H1 (cell line): ENCODE data around the gene SLC43A2. TPM values are rescaled to one million over a fixed set of nuclear protein-coding genes. Genes with fewer than 3 reads are reported as not detected.

ENCODE experiments used
- SAP30 ChIP-seq: fragments of 300-600 bp; sonication (generic); IDR thresholded peaks from 2 replicates; pipeline ENCODE4 v1.7.1; 2012; ENCODE audit warnings: low read length, moderate library complexity, mild to moderate bottlenecking, inconsistent platforms; ENCODE audit not compliant: insufficient read depth, insufficient replicate concordance
- polyA plus RNA-seq, 7 experiments: library from polyadenylated mRNA; depleted of rRNA in 3 of 7; stranded (reverse) in 5 of 7; unstranded in 2 of 7; fragments of >200 nt in 5 of 7; fragments of 200-250 nt in 2 of 7; gene quantifications; 1 replicate in 5 of 7; 2 replicates in 1 of 7; 4 replicates in 1 of 7; pipeline versions ENCODE4 v1.2.1 to v1.2.3, GENCODE V29; 2011 to 2013; ENCODE audit warnings: missing spikeins in 2 of 7, mixed read lengths in 2 of 7
- total RNA-seq: library from RNA; stranded (reverse); fragmentation: NEBNext Ultra II Directional; extraction: Animal tissue kit (Norgen Biotek cat#: 25700); gene quantifications from 2 replicates; pipeline ENCODE4 v1.2.1, GENCODE V29; 2021
- TF ChIP-seq, protein P1 (sequence below), 3 experiments: IDR thresholded peaks; 1 replicate in 2 of 3; 2 replicates in 1 of 3; pipeline versions ENCODE4 v1.5.1 to v1.6.1; 2011; ENCODE audit warnings: low read length in 3 of 3, mild to moderate bottlenecking in 3 of 3, inconsistent platforms in 2 of 3, low read depth in 1 of 3, moderate library complexity in 1 of 3; ENCODE audit not compliant: insufficient read depth in 1 of 3; ENCODE audit errors: control extremely low read depth in 1 of 3
- TF ChIP-seq, protein P2 (sequence below): IDR thresholded peaks from 2 replicates; pipeline ENCODE4 v1.6.1; 2012; ENCODE audit warnings: low read length, inconsistent platforms

Gene SLC43A2
- total and polyA plus RNA-seq, 2 of the 8 experiments (the other 6 are each of a cell fraction or from before 2014, with no cell fraction given), result 6.6 to 10.5 TPM

DNA sequence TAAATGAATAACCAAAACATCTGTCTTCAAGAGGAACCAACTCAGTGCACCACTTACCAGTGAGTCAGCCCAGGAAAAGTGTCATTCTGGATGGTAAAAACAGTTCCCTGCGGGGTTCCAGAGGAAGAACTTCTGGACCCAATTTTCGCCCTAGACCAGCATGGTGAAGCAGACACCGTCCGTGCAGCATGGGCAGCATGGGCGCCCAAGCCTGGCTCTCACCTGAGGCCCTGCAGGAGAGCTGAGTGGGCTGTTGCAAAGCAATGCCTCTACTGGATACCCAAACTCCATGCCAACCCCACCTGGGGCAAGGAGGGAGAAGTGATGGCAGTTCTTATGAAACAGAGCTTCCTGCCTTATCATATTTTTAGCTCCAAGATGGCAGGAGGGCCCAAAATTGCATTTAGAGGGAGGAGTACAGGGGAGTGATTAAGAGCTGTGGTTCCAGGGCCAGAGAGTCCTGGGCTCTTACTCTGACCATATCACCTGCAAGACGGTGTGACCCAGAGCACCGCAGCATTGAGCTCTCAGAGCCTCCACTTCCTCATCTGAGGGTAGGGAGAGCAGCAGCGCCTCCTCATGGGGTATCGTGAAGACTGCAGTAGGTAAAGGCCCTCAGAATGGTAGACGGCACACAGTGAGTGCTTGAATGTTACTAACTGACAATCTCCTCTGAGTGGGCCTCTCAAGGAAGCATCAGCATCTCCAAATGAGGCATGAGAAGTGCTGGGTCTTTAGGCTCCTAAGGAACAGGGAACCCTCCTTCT is 95.6 kb downstream of the SLC43A2 start (continued):
- TF ChIP-seq, protein P1, sequence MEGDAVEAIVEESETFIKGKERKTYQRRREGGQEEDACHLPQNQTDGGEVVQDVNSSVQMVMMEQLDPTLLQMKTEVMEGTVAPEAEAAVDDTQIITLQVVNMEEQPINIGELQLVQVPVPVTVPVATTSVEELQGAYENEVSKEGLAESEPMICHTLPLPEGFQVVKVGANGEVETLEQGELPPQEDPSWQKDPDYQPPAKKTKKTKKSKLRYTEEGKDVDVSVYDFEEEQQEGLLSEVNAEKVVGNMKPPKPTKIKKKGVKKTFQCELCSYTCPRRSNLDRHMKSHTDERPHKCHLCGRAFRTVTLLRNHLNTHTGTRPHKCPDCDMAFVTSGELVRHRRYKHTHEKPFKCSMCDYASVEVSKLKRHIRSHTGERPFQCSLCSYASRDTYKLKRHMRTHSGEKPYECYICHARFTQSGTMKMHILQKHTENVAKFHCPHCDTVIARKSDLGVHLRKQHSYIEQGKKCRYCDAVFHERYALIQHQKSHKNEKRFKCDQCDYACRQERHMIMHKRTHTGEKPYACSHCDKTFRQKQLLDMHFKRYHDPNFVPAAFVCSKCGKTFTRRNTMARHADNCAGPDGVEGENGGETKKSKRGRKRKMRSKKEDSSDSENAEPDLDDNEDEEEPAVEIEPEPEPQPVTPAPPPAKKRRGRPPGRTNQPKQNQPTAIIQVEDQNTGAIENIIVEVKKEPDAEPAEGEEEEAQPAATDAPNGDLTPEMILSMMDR (IDR thresholded peaks at IDR 0.05; ENCODE audit: control extremely low read depth in 1 of 3, insufficient read depth in 1 of 3, low read depth in 1 of 3, low read length in 3 of 3), result peak; percentile 81 to 94 (median 83)
- TF ChIP-seq SAP30, result no peak
- TF ChIP-seq, protein P2, sequence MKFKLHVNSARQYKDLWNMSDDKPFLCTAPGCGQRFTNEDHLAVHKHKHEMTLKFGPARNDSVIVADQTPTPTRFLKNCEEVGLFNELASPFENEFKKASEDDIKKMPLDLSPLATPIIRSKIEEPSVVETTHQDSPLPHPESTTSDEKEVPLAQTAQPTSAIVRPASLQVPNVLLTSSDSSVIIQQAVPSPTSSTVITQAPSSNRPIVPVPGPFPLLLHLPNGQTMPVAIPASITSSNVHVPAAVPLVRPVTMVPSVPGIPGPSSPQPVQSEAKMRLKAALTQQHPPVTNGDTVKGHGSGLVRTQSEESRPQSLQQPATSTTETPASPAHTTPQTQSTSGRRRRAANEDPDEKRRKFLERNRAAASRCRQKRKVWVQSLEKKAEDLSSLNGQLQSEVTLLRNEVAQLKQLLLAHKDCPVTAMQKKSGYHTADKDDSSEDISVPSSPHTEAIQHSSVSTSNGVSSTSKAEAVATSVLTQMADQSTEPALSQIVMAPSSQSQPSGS, result no peak
